GM12873 (cell line): ENCODE results near the gene SH3RF2.

ENCODE experiments used
- TF ChIP-seq, protein P1 (sequence below): IDR thresholded peaks from 2 replicates; pipeline ENCODE4 v1.5.1; 2012; ENCODE audit warnings: low read depth, mild to moderate bottlenecking, moderate library complexity, low read length, control low read depth; ENCODE audit not compliant: insufficient read depth; ENCODE audit errors: missing control alignments

Gene SH3RF2

GRCh38 chr5:145967296-145967695 lies 30.9 kb downstream of the SH3RF2 start:
- TF ChIP-seq, protein P1, sequence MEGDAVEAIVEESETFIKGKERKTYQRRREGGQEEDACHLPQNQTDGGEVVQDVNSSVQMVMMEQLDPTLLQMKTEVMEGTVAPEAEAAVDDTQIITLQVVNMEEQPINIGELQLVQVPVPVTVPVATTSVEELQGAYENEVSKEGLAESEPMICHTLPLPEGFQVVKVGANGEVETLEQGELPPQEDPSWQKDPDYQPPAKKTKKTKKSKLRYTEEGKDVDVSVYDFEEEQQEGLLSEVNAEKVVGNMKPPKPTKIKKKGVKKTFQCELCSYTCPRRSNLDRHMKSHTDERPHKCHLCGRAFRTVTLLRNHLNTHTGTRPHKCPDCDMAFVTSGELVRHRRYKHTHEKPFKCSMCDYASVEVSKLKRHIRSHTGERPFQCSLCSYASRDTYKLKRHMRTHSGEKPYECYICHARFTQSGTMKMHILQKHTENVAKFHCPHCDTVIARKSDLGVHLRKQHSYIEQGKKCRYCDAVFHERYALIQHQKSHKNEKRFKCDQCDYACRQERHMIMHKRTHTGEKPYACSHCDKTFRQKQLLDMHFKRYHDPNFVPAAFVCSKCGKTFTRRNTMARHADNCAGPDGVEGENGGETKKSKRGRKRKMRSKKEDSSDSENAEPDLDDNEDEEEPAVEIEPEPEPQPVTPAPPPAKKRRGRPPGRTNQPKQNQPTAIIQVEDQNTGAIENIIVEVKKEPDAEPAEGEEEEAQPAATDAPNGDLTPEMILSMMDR, result no peak

- TF ChIP-seq, protein P1, result no peak
These were observed 32.8 kb downstream of the SH3RF2 start for GRCh38 chr5:145968970-145969713.

- TF ChIP-seq, protein P1, result no peak
These were observed 33.3 kb downstream of the SH3RF2 start for GRCh38 chr5:145969714-145970092.

DNA sequence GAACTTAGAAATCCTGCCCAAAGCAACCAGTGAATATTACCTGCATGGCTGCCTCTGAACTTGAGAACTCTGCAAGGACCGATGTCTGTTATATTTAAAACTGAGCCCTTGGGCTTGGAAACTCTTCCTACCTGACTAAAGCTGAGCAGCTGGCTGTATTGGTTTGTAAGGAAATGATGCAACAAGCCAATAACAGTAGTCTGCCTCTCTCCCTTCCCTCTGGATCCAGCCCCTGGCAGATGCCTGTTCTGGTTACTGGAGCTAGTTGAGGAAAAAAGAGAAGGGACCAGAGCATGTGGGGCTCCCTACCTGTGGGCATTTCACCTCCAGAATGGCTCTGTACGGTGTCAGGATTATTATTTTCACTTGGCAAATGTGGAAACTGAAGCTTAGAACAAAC lies 34.7 kb downstream of the SH3RF2 start:
- TF ChIP-seq, protein P1, result no peak

GRCh38 chr5:145971701-145972100 lies 35.3 kb downstream of the SH3RF2 start:
- TF ChIP-seq, protein P1, result no peak

DNA sequence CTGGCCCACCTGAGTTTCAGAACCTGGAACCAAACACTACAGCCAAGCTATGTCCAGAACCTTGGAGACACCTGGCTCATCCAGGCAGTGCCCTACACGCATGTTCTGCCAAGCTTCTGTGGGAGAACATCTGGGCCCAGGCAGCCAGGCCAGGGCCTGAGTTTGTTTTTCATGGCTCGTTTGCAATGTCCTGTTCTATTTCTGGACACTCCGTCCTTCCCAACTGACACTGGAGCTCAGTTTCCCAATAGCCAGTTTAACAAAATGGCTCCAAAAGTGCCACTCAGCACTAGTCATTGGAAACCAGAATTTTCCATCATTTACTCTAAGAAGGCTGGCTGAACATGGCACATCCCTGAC lies 38.6 kb downstream of the SH3RF2 start:
- TF ChIP-seq, protein P1, result no peak

GRCh38 chr5:145975361-145976066 lies 39.1 kb downstream of the SH3RF2 start:
- TF ChIP-seq, protein P1, result no peak
